Stimulated activated CD8-positive, alpha-beta memory T cell treated with anti-CD3 and anti-CD28 coated beads, Interleukin-12 subunit alpha, Interleukin-12 subunit beta, amount 100 ng/mL, for 24 hours (primary cell): ENCODE measurements around the gene NAV2.

Source experiments
- DNase-seq: peaks from one replicate; pipeline ENCODE4 v3.0.0-alpha.2; 2020; ENCODE audit errors: extremely low read depth

The NAV2 gene

GRCh38 chr11:19805827-19806226 lies 93.2 kb downstream of the NAV2 start:
- no peak for DNase-seq

DNA sequence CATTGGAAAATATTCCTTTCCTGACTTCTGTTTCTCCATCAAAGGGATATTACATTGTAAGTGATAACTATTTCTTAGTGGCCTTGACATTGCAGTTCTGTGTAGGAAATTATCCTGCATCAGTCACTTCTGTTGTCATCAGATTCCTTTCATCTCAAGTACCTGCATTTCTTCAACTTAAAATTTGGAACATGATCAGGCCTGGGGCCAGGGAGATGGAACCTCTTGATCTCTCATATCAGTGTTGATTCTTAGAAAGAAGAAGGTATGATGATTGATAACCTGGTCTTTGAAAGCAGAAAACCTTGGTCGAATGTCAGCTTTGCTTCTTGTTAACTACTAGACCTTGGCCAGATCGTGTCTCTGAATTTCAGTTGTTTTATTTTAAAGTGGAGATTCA lies 93.6 kb downstream of the NAV2 start:
- no peak for DNase-seq

GRCh38 chr11:19808076-19808911 lies 95.7 kb downstream of the NAV2 start:
- DNase-seq = no peak

- no peak for DNase-seq
These were observed 98.2 kb downstream of the NAV2 start for GRCh38 chr11:19810852-19811251.

DNA sequence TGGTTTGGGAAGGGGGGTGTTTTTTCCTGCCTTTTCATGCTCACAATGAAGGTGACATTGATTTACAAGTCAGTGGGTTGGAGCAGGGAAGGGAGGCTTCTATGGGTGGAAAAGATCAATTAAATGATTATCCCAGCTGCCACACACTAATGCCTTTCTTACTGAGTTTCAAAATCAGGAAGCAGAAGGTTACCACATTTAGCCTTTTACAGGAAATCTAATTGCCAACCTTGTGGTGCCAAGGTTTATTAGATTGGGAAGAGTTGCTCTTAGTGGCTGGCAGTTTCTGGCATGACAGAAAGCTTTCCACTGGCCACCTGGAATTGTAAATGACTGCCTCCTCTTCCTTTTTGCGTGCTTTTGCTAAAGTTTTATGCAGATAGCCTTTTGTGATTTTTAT lies 98.7 kb downstream of the NAV2 start:
- no peak for DNase-seq

- DNase-seq = no peak
These were observed 99.5 kb downstream of the NAV2 start for GRCh38 chr11:19812096-19812495.

DNA sequence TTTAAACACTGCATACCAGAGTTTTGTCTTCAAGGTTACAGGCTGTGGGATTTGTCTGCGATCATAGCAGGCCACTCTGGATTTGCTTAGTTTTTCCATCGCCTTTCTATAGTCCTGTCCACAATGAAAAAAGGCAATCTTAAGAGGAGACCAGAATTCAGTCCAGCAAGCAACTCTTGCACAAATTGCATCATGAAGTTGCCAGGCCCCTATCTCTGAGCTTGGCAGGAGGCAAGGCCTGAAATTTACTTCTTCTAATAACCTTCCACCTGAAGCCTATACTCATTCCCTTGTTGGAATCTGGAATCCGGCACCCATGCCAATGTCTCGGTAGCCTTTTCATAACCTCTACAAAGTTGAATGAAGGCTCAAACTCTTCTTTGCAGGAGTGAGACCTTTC lies 100.1 kb downstream of the NAV2 start:
- DNase-seq = no peak

GRCh38 chr11:19813158-19813879 lies 100.7 kb downstream of the NAV2 start:
- DNase-seq = no peak

DNA sequence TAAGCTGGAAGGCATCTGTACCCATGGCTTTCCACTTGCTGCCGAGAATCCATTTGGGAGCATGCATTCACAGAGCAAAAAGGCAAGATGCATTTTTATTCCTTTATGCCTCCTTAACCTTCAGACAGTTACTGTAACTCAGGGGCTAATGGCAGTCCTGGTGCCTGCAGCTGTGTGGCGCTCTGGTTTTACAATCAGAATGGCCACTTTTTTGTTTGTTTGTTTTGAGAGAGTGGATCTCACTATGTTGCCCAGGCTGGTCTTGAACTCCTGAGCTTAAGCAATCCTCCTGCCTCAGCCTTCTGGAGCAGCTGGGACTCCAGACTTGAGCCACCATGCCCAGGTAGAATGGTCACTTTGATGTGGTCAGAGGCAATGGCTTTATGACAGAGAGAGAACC lies 101.8 kb downstream of the NAV2 start:
- DNase-seq = no peak

- no peak for DNase-seq
These were observed 103.4 kb downstream of the NAV2 start for GRCh38 chr11:19816040-19816439.

DNA sequence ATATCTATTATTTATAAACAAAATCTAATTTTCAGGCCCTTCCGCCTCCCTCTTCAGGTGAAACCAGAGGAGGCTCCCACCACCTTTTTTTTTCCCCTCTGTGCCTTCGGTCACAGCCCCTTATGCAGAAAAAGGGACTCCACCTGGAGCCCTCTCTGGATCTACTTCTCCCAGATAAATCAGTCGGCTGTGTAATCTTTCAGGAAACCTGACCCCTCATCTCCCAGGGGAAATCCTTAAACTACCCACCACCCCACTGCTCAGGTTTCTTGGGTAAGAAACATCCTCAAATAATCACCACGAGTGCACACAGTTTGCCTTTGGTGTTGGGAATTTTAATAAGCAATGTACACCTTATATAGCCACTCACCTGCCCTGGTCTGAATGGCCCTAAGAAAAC lies 104.2 kb downstream of the NAV2 start:
- no peak for DNase-seq

GRCh38 chr11:19817265-19817851 lies 104.7 kb downstream of the NAV2 start:
- no peak for DNase-seq

- DNase-seq = no peak
These were observed 105.2 kb downstream of the NAV2 start for GRCh38 chr11:19817870-19818269.

DNA sequence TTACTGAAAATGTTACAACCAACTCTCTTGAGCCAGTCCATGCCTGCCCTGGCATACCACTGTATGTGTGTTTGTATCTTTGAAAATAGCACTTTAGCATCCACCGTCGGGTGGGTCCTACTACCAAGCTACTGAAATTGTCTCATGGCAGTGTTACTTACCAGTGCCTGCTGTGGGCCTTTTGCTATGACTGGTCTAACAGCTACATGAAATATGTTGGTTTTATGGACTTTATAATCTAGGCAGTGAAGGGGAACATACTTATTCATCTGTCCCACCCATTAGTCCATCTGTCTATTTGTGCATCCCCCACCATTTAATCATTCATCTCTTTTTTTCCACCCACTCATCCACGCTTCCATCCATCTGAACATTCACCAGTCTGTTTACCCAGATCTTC lies 106.0 kb downstream of the NAV2 start:
- DNase-seq = no peak

DNA sequence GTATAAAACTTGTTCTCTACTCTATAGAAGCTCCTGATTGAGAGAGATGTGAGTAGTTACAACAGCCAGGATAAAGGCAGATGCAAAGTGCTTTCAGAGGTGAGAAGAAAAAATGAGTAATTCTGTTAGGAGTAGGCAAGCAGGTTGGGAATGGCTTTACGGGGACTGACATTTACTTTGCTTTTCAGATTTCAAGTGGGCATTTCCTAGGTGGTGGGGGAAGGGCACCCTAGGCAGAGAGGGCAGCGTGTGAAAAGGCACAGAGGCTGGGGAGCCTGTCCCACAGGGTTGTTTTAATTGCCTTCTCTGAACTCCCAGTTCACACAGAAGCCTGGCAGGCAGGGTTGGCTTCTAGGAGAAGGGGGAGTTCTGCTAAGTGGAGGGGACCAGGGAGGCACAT lies 106.5 kb downstream of the NAV2 start:
- no peak for DNase-seq

- DNase-seq = no peak
These were observed 107.5 kb downstream of the NAV2 start for GRCh38 chr11:19820100-19820499.

- DNase-seq = no peak
These were observed 108.8 kb downstream of the NAV2 start for GRCh38 chr11:19821412-19821875.

GRCh38 chr11:19821993-19822392 lies 109.4 kb downstream of the NAV2 start:
- no peak for DNase-seq

GRCh38 chr11:19822531-19822930 lies 109.9 kb downstream of the NAV2 start:
- no peak for DNase-seq

GRCh38 chr11:19826606-19827005 lies 114.0 kb downstream of the NAV2 start:
- no peak for DNase-seq

GRCh38 chr11:19827399-19828135 lies 114.9 kb downstream of the NAV2 start:
- no peak for DNase-seq
